ENCODE data around the gene ASB8.

The ASB8 gene

GRCh38 chr12:48197549-48197970 lies 40.2 kb upstream of the ASB8 start:
- TF ChIP-seq RAD21 (IDR thresholded peaks at IDR 0.05; ENCODE audit: low read depth) (peak; percentile 19; the same call in 1 of the 2 replicates), CEBPB (IDR thresholded peaks at IDR 0.05) (no peak), CREB1 (IDR thresholded peaks at IDR 0.05; ENCODE audit: low read depth) (0 out of 2 replicates have a peak, but pooled peaks have one; percentile 8)

- TF ChIP-seq, protein P1, sequence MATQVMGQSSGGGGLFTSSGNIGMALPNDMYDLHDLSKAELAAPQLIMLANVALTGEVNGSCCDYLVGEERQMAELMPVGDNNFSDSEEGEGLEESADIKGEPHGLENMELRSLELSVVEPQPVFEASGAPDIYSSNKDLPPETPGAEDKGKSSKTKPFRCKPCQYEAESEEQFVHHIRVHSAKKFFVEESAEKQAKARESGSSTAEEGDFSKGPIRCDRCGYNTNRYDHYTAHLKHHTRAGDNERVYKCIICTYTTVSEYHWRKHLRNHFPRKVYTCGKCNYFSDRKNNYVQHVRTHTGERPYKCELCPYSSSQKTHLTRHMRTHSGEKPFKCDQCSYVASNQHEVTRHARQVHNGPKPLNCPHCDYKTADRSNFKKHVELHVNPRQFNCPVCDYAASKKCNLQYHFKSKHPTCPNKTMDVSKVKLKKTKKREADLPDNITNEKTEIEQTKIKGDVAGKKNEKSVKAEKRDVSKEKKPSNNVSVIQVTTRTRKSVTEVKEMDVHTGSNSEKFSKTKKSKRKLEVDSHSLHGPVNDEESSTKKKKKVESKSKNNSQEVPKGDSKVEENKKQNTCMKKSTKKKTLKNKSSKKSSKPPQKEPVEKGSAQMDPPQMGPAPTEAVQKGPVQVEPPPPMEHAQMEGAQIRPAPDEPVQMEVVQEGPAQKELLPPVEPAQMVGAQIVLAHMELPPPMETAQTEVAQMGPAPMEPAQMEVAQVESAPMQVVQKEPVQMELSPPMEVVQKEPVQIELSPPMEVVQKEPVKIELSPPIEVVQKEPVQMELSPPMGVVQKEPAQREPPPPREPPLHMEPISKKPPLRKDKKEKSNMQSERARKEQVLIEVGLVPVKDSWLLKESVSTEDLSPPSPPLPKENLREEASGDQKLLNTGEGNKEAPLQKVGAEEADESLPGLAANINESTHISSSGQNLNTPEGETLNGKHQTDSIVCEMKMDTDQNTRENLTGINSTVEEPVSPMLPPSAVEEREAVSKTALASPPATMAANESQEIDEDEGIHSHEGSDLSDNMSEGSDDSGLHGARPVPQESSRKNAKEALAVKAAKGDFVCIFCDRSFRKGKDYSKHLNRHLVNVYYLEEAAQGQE (IDR thresholded peaks at IDR 0.05; ENCODE audit: low read depth), result no peak
- no peak for TF ChIP-seq CREB1 (IDR thresholded peaks at IDR 0.05; ENCODE audit: low read depth)
- no peak for TF ChIP-seq TAF1 (IDR thresholded peaks at IDR 0.05; ENCODE audit: low read depth)
- no peak for TF ChIP-seq FOXM1 (IDR thresholded peaks at IDR 0.05; ENCODE audit: borderline replicate concordance, low read depth)
- TF ChIP-seq EGR1 (IDR thresholded peaks at IDR 0.05), result no peak
- TF ChIP-seq, protein P2, sequence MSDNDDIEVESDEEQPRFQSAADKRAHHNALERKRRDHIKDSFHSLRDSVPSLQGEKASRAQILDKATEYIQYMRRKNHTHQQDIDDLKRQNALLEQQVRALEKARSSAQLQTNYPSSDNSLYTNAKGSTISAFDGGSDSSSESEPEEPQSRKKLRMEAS (IDR thresholded peaks at IDR 0.05), result no peak
- TF ChIP-seq TCF12 (IDR thresholded peaks at IDR 0.05; ENCODE audit: low read depth), result no peak
- TF ChIP-seq YY1 (IDR thresholded peaks at IDR 0.05; ENCODE audit: low read depth), result no peak
- TF ChIP-seq TEAD4 (IDR thresholded peaks at IDR 0.05), result no peak
- no peak for TF ChIP-seq ZBTB7A (IDR thresholded peaks at IDR 0.05; ENCODE audit: low read depth)
- no peak for TF ChIP-seq CEBPB (IDR thresholded peaks at IDR 0.05)
- no peak for TF ChIP-seq RAD21 (IDR thresholded peaks at IDR 0.05; ENCODE audit: low read depth)
- no peak for TF ChIP-seq EP300 (IDR thresholded peaks at IDR 0.05; ENCODE audit: borderline replicate concordance)
These were observed 37.5 kb upstream of the ASB8 start for GRCh38 chr12:48194799-48195201.

- TF ChIP-seq TEAD4 (IDR thresholded peaks at IDR 0.05) (no peak), CEBPB (IDR thresholded peaks at IDR 0.05) (no peak), YY1 (IDR thresholded peaks at IDR 0.05; ENCODE audit: low read depth) (no peak), ZBTB7A (IDR thresholded peaks at IDR 0.05; ENCODE audit: low read depth) (no peak), CREB1 (IDR thresholded peaks at IDR 0.05; ENCODE audit: low read depth) (no peak), EP300 (IDR thresholded peaks at IDR 0.05; ENCODE audit: borderline replicate concordance) (no peak), TCF12 (IDR thresholded peaks at IDR 0.05; ENCODE audit: low read depth) (no peak)
- TF ChIP-seq, protein P1 (IDR thresholded peaks at IDR 0.05; ENCODE audit: low read depth), result no peak
These were observed 36.3 kb upstream of the ASB8 start for GRCh38 chr12:48193623-48194022.

GRCh38 chr12:48192861-48193260 lies 35.5 kb upstream of the ASB8 start:
- TF ChIP-seq EGR1 (IDR thresholded peaks at IDR 0.05) (no peak), CREB1 (IDR thresholded peaks at IDR 0.05; ENCODE audit: low read depth) (no peak), CEBPB (IDR thresholded peaks at IDR 0.05) (no peak), TAF1 (IDR thresholded peaks at IDR 0.05; ENCODE audit: low read depth) (no peak), ZBTB7A (IDR thresholded peaks at IDR 0.05; ENCODE audit: low read depth) (no peak), FOXM1 (IDR thresholded peaks at IDR 0.05; ENCODE audit: borderline replicate concordance, low read depth) (no peak)
- TF ChIP-seq, protein P2 (IDR thresholded peaks at IDR 0.05), result no peak
- TF ChIP-seq, protein P1 (IDR thresholded peaks at IDR 0.05; ENCODE audit: low read depth), result no peak

- TF ChIP-seq EGR1 (IDR thresholded peaks at IDR 0.05) (no peak), RAD21 (IDR thresholded peaks at IDR 0.05; ENCODE audit: low read depth) (no peak), CREB1 (IDR thresholded peaks at IDR 0.05; ENCODE audit: low read depth) (no peak), TEAD4 (IDR thresholded peaks at IDR 0.05) (no peak), ZBTB7A (IDR thresholded peaks at IDR 0.05; ENCODE audit: low read depth) (no peak)
- TF ChIP-seq, protein P2 (IDR thresholded peaks at IDR 0.05), result no peak
- TF ChIP-seq, protein P1 (IDR thresholded peaks at IDR 0.05; ENCODE audit: low read depth), result no peak
These were observed 33.8 kb upstream of the ASB8 start for GRCh38 chr12:48191096-48191495.

Measured in Ishikawa (cell line).